Natural killer cell (primary cell): ENCODE data around the gene RNU6-1. TPM values are rescaled to one million over a fixed set of nuclear protein-coding genes. Genes with fewer than 3 reads are reported as not detected.

Source experiments
- ATAC-seq, 3 donors: fragments of 150-1000 bp in 2 of 3; fragments of 200-7000 bp in 1 of 3; cut with Tn5 transposase; 1 replicate in 1 of 3; 2 replicates in 2 of 3; pipeline ENCODE4 v1.10.0; 2021; ENCODE audit warnings: mild to moderate bottlenecking in 2 of 3, moderate library complexity in 2 of 3
- DNase-seq, 2 donors: peaks; one replicate each; pipeline versions ENCODE4 v3.0.0 to v3.0.0-alpha.2; 2013 to 2021; ENCODE audit warnings: mixed read lengths in 1 of 2
- H3K27ac ChIP-seq: one replicate; pipeline ENCODE4 v1.5.1; 2013; ENCODE audit warnings: mild to moderate bottlenecking, low read length
- H3K27me3 ChIP-seq: one replicate; pipeline ENCODE4 v1.6.1; 2013; ENCODE audit warnings: low read length; ENCODE audit not compliant: control insufficient read depth, insufficient read depth
- H3K36me3 ChIP-seq: one replicate; pipeline ENCODE4 v1.6.1; 2013; ENCODE audit warnings: low read length; ENCODE audit not compliant: control insufficient read depth, insufficient read depth
- H3K4me1 ChIP-seq: one replicate; pipeline ENCODE4 v1.6.1; 2013; ENCODE audit warnings: low read length; ENCODE audit not compliant: control insufficient read depth, insufficient read depth
- H3K4me3 ChIP-seq: one replicate; pipeline ENCODE4 v1.5.1; 2013; ENCODE audit warnings: low read length
- H3K9me3 ChIP-seq: one replicate; pipeline ENCODE4 v1.6.1; 2013; ENCODE audit warnings: low read length; ENCODE audit not compliant: control insufficient read depth, insufficient read depth
- H3K27ac Mint-ChIP-seq, 2 donors: one replicate each; pipeline ENCODE4 v1.8.0; 2022; ENCODE audit warnings: mild to moderate bottlenecking in 2 of 2, mixed read lengths in 2 of 2, moderate library complexity in 1 of 2
- H3K27me3 Mint-ChIP-seq, 2 donors: one replicate each; pipeline ENCODE4 v1.8.0; 2022; ENCODE audit warnings: low read depth in 2 of 2, mixed read lengths in 2 of 2
- H3K36me3 Mint-ChIP-seq: one replicate; pipeline ENCODE4 v1.8.0; 2022; ENCODE audit warnings: mixed read lengths
- H3K4me1 Mint-ChIP-seq, 2 donors: one replicate each; pipeline ENCODE4 v1.8.0; 2022; ENCODE audit warnings: mixed read lengths in 2 of 2
- H3K4me3 Mint-ChIP-seq: one replicate; pipeline ENCODE4 v1.8.0; 2022; ENCODE audit warnings: mild to moderate bottlenecking, moderate library complexity, mixed read lengths
- H3K9me3 Mint-ChIP-seq, 2 donors: one replicate each; pipeline ENCODE4 v1.8.0; 2022; ENCODE audit warnings: mixed read lengths in 2 of 2
- CTCF ChIP-seq: fragments of 200-600 bp; IDR thresholded peaks from one replicate; pipeline ENCODE4 v1.8.0; 2022; ENCODE audit warnings: antibody characterized with exemption
- WGBS: methylation state at CpG from one replicate; pipeline ENCODE4 v1.1.7; 2013; ENCODE audit warnings: missing lambda C conversion rate; ENCODE audit not compliant: insufficient coverage; 5-methylcytosine and 5-hydroxymethylcytosine counted together
- intact Hi-C: fragments of 100-400 bp; cut with micrococcal nuclease; formaldehyde crosslinking; loops from one replicate; pipeline ENCODE4 v1.14.2; 2022
- total RNA-seq, 4 donors: library from RNA; stranded (reverse); fragments of 120-200 nt in 1 of 4; gene quantifications; one replicate each; pipeline versions ENCODE4 v1.2.3 to v1.2.4, GENCODE V29; 2013 to 2022

RNU6-1 gene
- total RNA-seq, 3 donors from 2014 or later (not counting 1 experiment from before 2014, with no cell fraction given) = not detected

GRCh38 chr15:67843571-67844387 is 3.9 kb upstream of the RNU6-1 start:
- H3K27me3 Mint-ChIP-seq = peaks cover 8 to 11% of the 10 kb centered on the region in 2 donors
- no peak overlapping the region for H3K27ac ChIP-seq
- no peak for ATAC-seq
- peaks cover 11% of the 10 kb centered on the region for H3K4me1 ChIP-seq
- intact Hi-C loops = loop anchor here (5.0 to 10.0 kb wide), 3 partner anchors 434 to 971 kb away; partner anchors contain the start of gene FEM1B
- H3K36me3 ChIP-seq = no peaks in the 10 kb centered on the region
- no peak overlapping the region for H3K27ac Mint-ChIP-seq
- H3K4me3 Mint-ChIP-seq = no peak overlapping the region
- no peak overlapping the region for H3K4me3 ChIP-seq
- DNase-seq = no peak
- TF ChIP-seq CTCF = no peak
- no peaks in the 10 kb centered on the region for H3K9me3 Mint-ChIP-seq
- 91% methylated on average over 6 of the region's 7 CpGs for WGBS
- peaks cover 6% of the 10 kb centered on the region for H3K36me3 Mint-ChIP-seq
- H3K27me3 ChIP-seq = no peaks in the 10 kb centered on the region
- H3K4me1 Mint-ChIP-seq = peaks cover 21 to 22% of the 10 kb centered on the region in 2 donors
- no peaks in the 10 kb centered on the region for H3K9me3 ChIP-seq

GRCh38 chr15:67843092-67843501 is 3.3 kb upstream of the RNU6-1 start:
- TF ChIP-seq CTCF = no peak
- DNase-seq = no peak
- Mint-ChIP-seq H3K4me1 (peaks cover 22 to 26% of the 10 kb centered on the region in 2 donors), H3K27me3 (peaks cover 7 to 8% of the 10 kb centered on the region in 2 donors), H3K4me3 (no peak overlapping the region), H3K36me3 (peaks cover 6% of the 10 kb centered on the region), H3K27ac (no peak overlapping the region), H3K9me3 (no peaks in the 10 kb centered on the region)
- ATAC-seq = no peak
- Histone ChIP-seq H3K4me3 (no peak overlapping the region), H3K36me3 (no peaks in the 10 kb centered on the region), H3K27ac (no peak overlapping the region), H3K4me1 (peaks cover 18% of the 10 kb centered on the region), H3K27me3 (no peaks in the 10 kb centered on the region), H3K9me3 (no peaks in the 10 kb centered on the region)
- WGBS = 94% methylated on average over 7 of the region's 7 CpGs
- intact Hi-C loops = loop anchor here (5.0 to 10.0 kb wide), 3 partner anchors 434 to 972 kb away; partner anchors contain the start of gene FEM1B

GRCh38 chr15:67841513-67841762 is 1.6 kb upstream of the RNU6-1 start:
- Histone ChIP-seq H3K4me1 (peaks cover 19% of the 10 kb centered on the region), H3K4me3 (peak overlapping the region; percentile 96), H3K9me3 (no peaks in the 10 kb centered on the region), H3K27me3 (peaks cover 2% of the 10 kb centered on the region), H3K27ac (no peak overlapping the region), H3K36me3 (no peaks in the 10 kb centered on the region)
- peaks cover 25 to 28% of the 10 kb centered on the region in 2 donors for H3K4me1 Mint-ChIP-seq
- H3K9me3 Mint-ChIP-seq = no peaks in the 10 kb centered on the region
- no peak for DNase-seq
- H3K27me3 Mint-ChIP-seq = peaks cover 7 to 10% of the 10 kb centered on the region in 2 donors
- no peak for ATAC-seq
- peak overlapping the region; percentile 99 for H3K27ac Mint-ChIP-seq
- 38% methylated on average over 4 of the region's 4 CpGs for WGBS
- H3K36me3 Mint-ChIP-seq = peaks cover 6% of the 10 kb centered on the region
- intact Hi-C loops = loop anchor here (2.0 to 10.0 kb wide), 4 partner anchors 299 to 973 kb away; partner anchors contain the start of genes FEM1B and MAP2K5
- peak overlapping the region; percentile 96 for H3K4me3 Mint-ChIP-seq
- TF ChIP-seq CTCF = no peak
